ENCODE results near the gene MYRF.

DNA sequence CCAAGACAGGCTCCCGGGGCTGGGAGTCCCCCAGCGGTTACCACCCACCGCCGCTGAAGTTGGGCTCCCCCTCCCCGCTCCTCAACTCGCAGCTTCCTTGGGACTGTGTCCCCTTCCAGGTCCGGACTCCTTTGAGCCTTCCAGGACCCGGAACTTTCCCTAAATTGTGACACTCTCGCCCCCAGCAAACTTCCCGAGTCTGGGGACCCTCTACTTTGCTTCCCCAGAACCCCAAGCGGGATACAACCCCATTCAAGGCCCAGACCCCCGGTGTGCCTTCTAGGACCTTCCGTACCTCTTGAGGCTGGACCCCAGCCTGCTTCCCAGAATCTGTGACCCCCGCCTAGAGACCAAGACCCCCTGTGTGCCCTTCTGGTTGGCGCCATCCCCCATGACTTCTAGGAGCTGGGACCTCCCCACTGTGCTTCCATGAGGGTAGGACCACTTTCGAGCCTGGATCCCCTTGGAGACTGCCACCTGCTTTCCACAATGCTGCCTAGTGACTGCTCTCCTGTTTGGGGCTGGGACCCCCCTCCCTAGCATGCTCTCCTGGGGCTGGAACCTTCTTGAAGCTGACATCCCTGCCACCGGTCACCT is 587 bp downstream of the MYRF start:
- TF ChIP-seq, protein P1, sequence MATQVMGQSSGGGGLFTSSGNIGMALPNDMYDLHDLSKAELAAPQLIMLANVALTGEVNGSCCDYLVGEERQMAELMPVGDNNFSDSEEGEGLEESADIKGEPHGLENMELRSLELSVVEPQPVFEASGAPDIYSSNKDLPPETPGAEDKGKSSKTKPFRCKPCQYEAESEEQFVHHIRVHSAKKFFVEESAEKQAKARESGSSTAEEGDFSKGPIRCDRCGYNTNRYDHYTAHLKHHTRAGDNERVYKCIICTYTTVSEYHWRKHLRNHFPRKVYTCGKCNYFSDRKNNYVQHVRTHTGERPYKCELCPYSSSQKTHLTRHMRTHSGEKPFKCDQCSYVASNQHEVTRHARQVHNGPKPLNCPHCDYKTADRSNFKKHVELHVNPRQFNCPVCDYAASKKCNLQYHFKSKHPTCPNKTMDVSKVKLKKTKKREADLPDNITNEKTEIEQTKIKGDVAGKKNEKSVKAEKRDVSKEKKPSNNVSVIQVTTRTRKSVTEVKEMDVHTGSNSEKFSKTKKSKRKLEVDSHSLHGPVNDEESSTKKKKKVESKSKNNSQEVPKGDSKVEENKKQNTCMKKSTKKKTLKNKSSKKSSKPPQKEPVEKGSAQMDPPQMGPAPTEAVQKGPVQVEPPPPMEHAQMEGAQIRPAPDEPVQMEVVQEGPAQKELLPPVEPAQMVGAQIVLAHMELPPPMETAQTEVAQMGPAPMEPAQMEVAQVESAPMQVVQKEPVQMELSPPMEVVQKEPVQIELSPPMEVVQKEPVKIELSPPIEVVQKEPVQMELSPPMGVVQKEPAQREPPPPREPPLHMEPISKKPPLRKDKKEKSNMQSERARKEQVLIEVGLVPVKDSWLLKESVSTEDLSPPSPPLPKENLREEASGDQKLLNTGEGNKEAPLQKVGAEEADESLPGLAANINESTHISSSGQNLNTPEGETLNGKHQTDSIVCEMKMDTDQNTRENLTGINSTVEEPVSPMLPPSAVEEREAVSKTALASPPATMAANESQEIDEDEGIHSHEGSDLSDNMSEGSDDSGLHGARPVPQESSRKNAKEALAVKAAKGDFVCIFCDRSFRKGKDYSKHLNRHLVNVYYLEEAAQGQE (IDR thresholded peaks at IDR 0.05; ENCODE audit: insufficient replicate concordance, low read depth), result no peak
- TF ChIP-seq, protein P2, sequence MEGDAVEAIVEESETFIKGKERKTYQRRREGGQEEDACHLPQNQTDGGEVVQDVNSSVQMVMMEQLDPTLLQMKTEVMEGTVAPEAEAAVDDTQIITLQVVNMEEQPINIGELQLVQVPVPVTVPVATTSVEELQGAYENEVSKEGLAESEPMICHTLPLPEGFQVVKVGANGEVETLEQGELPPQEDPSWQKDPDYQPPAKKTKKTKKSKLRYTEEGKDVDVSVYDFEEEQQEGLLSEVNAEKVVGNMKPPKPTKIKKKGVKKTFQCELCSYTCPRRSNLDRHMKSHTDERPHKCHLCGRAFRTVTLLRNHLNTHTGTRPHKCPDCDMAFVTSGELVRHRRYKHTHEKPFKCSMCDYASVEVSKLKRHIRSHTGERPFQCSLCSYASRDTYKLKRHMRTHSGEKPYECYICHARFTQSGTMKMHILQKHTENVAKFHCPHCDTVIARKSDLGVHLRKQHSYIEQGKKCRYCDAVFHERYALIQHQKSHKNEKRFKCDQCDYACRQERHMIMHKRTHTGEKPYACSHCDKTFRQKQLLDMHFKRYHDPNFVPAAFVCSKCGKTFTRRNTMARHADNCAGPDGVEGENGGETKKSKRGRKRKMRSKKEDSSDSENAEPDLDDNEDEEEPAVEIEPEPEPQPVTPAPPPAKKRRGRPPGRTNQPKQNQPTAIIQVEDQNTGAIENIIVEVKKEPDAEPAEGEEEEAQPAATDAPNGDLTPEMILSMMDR (IDR thresholded peaks at IDR 0.05; ENCODE audit: insufficient read depth, low read length), result no peak
- TF ChIP-seq POLR2AphosphoS5 (IDR thresholded peaks at IDR 0.05; ENCODE audit: low read depth), result no peak
- no peak for TF ChIP-seq GABPA (IDR thresholded peaks at IDR 0.05; ENCODE audit: low read depth)
- no peak for TF ChIP-seq SPI1 (IDR thresholded peaks at IDR 0.05; ENCODE audit: borderline replicate concordance, low read depth)

Measured in HL-60 (cell line).